Epithelial cell of esophagus (primary cell): ENCODE results near the gene CHST8.

Experiments used
- DNase-seq: peaks from one replicate; pipeline ENCODE4 v3.0.0; 2010; ENCODE audit warnings: low read depth
- H3K4me3 ChIP-seq: 2 replicates; pipeline ENCODE4 v1.5.1; 2011; ENCODE audit warnings: mild to moderate bottlenecking, low read length, control low read depth
- CTCF ChIP-seq: IDR thresholded peaks from 2 replicates; pipeline ENCODE4 v1.5.1; 2011; ENCODE audit warnings: low read depth, mild to moderate bottlenecking, low read length, control low read depth, inconsistent platforms; ENCODE audit not compliant: insufficient read depth; ENCODE audit errors: missing control alignments

Gene CHST8

GRCh38 chr19:33780746-33781145, 159.0 kb downstream of the CHST8 start:
- no peak for TF ChIP-seq CTCF
- H3K4me3 ChIP-seq = no peak overlapping the region
- DNase-seq = no peak

- no peak overlapping the region for H3K4me3 ChIP-seq
- no peak for TF ChIP-seq CTCF
- no peak for DNase-seq
Measured at GRCh38 chr19:33781415-33781935, 159.7 kb downstream of the CHST8 start.

- no peak for DNase-seq
- no peak for TF ChIP-seq CTCF
- H3K4me3 ChIP-seq = no peak overlapping the region
Measured at GRCh38 chr19:33781996-33782395, 160.2 kb downstream of the CHST8 start.

- H3K4me3 ChIP-seq = no peak overlapping the region
- TF ChIP-seq CTCF = no peak
- no peak for DNase-seq
Measured at GRCh38 chr19:33784432-33784831, 162.7 kb downstream of the CHST8 start.

- no peak for DNase-seq
- H3K4me3 ChIP-seq = no peak overlapping the region
- TF ChIP-seq CTCF = no peak
Measured at GRCh38 chr19:33785795-33786194, 164.0 kb downstream of the CHST8 start.

- no peak overlapping the region for H3K4me3 ChIP-seq
- no peak for DNase-seq
- no peak for TF ChIP-seq CTCF
Measured at GRCh38 chr19:33788676-33789075, 166.9 kb downstream of the CHST8 start.

GRCh38 chr19:33789344-33789743, 167.6 kb downstream of the CHST8 start:
- TF ChIP-seq CTCF = no peak

More at GRCh38 chr19:33789344-33789743, 167.6 kb downstream of the CHST8 start:
- no peak overlapping the region for H3K4me3 ChIP-seq
- DNase-seq = no peak
